ENCODE results near the gene EPAS1. TPM values are rescaled to one million over a fixed set of nuclear protein-coding genes. Genes with fewer than 3 reads are reported as not detected.

EPAS1 gene
- total and polyA plus RNA-seq, 2 of the 13 experiments (the other 11 are each of a cell fraction or from before 2014, with no cell fraction given), result 47.1 to 182 TPM

DNA sequence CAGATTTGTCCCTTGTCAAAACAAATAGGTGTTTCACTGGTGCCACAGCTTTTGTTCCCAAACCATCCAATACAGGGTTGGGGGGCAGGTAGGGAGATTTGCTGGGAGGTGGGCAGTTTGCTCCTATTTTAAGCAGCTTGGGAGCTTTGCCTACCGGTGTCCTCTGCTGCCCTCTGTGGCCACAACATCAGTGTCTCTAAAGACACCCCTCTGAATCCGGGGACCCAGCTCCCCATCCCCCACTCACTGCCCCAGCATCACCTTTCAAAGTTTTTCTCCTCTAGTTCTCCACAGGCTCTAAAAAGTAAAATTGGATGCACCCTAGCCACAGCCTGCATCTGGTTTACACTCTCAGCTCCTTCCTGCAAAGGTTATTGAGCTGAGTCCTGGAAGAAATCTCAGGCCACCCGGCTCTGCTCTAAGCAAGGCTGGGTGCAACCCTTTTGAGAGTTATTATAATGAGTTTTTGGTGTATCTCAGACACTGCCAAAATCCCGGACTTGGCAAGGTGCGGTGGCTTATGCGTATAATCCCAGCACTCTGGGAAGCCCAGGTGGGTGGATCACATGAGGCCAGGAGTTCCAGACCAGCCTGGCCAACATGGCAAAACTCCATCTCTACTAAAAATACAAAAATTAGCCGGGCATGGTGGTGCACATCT is 2.9 kb upstream of the EPAS1 start (continued):
- TF ChIP-seq, protein P1, sequence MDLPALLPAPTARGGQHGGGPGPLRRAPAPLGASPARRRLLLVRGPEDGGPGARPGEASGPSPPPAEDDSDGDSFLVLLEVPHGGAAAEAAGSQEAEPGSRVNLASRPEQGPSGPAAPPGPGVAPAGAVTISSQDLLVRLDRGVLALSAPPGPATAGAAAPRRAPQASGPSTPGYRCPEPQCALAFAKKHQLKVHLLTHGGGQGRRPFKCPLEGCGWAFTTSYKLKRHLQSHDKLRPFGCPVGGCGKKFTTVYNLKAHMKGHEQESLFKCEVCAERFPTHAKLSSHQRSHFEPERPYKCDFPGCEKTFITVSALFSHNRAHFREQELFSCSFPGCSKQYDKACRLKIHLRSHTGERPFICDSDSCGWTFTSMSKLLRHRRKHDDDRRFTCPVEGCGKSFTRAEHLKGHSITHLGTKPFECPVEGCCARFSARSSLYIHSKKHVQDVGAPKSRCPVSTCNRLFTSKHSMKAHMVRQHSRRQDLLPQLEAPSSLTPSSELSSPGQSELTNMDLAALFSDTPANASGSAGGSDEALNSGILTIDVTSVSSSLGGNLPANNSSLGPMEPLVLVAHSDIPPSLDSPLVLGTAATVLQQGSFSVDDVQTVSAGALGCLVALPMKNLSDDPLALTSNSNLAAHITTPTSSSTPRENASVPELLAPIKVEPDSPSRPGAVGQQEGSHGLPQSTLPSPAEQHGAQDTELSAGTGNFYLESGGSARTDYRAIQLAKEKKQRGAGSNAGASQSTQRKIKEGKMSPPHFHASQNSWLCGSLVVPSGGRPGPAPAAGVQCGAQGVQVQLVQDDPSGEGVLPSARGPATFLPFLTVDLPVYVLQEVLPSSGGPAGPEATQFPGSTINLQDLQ (CRISPR knock-in tag; IDR thresholded peaks at IDR 0.05), result no peak
- no peak for TF ChIP-seq ZBTB1 (CRISPR knock-in tag; IDR thresholded peaks at IDR 0.05; ENCODE audit: borderline replicate concordance)
- TF ChIP-seq ZZZ3 (CRISPR knock-in tag; IDR thresholded peaks at IDR 0.05; ENCODE audit: borderline replicate concordance), result no peak
- TF ChIP-seq RAD21 (CRISPR knock-in tag; IDR thresholded peaks at IDR 0.05), result peak; percentile 71
- no peak for TF ChIP-seq RCOR2 (CRISPR knock-in tag; IDR thresholded peaks at IDR 0.05)
- TF ChIP-seq, protein P2, sequence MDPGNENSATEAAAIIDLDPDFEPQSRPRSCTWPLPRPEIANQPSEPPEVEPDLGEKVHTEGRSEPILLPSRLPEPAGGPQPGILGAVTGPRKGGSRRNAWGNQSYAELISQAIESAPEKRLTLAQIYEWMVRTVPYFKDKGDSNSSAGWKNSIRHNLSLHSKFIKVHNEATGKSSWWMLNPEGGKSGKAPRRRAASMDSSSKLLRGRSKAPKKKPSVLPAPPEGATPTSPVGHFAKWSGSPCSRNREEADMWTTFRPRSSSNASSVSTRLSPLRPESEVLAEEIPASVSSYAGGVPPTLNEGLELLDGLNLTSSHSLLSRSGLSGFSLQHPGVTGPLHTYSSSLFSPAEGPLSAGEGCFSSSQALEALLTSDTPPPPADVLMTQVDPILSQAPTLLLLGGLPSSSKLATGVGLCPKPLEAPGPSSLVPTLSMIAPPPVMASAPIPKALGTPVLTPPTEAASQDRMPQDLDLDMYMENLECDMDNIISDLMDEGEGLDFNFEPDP (CRISPR knock-in tag; conservative IDR thresholded peaks at IDR 0.05), result no peak
- no peak for TF ChIP-seq ADNP (CRISPR knock-in tag; IDR thresholded peaks at IDR 0.05)
- TF ChIP-seq JUN (CRISPR knock-in tag; IDR thresholded peaks at IDR 0.05), result no peak
- TF ChIP-seq ZNF567 (CRISPR knock-in tag; IDR thresholded peaks at IDR 0.05; ENCODE audit: borderline replicate concordance), result 0 out of 2 replicates have a peak, but pooled peaks have one; percentile 62
- TF ChIP-seq ZNF788 (CRISPR knock-in tag; IDR thresholded peaks at IDR 0.05; ENCODE audit: borderline replicate concordance), result peak; percentile 59; the same call in 1 of the 2 replicates
- no peak for TF ChIP-seq KMT2A (CRISPR knock-in tag; IDR thresholded peaks at IDR 0.05)
- TF ChIP-seq, protein P3, sequence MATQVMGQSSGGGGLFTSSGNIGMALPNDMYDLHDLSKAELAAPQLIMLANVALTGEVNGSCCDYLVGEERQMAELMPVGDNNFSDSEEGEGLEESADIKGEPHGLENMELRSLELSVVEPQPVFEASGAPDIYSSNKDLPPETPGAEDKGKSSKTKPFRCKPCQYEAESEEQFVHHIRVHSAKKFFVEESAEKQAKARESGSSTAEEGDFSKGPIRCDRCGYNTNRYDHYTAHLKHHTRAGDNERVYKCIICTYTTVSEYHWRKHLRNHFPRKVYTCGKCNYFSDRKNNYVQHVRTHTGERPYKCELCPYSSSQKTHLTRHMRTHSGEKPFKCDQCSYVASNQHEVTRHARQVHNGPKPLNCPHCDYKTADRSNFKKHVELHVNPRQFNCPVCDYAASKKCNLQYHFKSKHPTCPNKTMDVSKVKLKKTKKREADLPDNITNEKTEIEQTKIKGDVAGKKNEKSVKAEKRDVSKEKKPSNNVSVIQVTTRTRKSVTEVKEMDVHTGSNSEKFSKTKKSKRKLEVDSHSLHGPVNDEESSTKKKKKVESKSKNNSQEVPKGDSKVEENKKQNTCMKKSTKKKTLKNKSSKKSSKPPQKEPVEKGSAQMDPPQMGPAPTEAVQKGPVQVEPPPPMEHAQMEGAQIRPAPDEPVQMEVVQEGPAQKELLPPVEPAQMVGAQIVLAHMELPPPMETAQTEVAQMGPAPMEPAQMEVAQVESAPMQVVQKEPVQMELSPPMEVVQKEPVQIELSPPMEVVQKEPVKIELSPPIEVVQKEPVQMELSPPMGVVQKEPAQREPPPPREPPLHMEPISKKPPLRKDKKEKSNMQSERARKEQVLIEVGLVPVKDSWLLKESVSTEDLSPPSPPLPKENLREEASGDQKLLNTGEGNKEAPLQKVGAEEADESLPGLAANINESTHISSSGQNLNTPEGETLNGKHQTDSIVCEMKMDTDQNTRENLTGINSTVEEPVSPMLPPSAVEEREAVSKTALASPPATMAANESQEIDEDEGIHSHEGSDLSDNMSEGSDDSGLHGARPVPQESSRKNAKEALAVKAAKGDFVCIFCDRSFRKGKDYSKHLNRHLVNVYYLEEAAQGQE (IDR thresholded peaks at IDR 0.05; ENCODE audit: borderline replicate concordance in 1 of 2, low read depth in 1 of 2, low read length in 2 of 2), result no peak
- no peak for TF ChIP-seq SNAPC2 (CRISPR knock-in tag; IDR thresholded peaks at IDR 0.05)
- TF ChIP-seq, protein P4, sequence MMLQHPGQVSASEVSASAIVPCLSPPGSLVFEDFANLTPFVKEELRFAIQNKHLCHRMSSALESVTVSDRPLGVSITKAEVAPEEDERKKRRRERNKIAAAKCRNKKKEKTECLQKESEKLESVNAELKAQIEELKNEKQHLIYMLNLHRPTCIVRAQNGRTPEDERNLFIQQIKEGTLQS (CRISPR knock-in tag; IDR thresholded peaks at IDR 0.05), result no peak
- no peak for TF ChIP-seq MEF2D (CRISPR knock-in tag; IDR thresholded peaks at IDR 0.05)
- TF ChIP-seq ZNF256 (CRISPR knock-in tag; conservative IDR thresholded peaks at IDR 0.05), result no peak
- no peak for TF ChIP-seq RBFOX2 (IDR thresholded peaks at IDR 0.05; ENCODE audit: low read depth, low read length)
- TF ChIP-seq TCF7 (IDR thresholded peaks at IDR 0.05; ENCODE audit: low read depth), result no peak
- no peak for TF ChIP-seq RFXANK (CRISPR knock-in tag; IDR thresholded peaks at IDR 0.05)
- no peak for TF ChIP-seq FOXK1 (CRISPR knock-in tag; IDR thresholded peaks at IDR 0.05; ENCODE audit: borderline replicate concordance, low read depth)
- peak; percentile 56; the same call in 1 of the 2 replicates for TF ChIP-seq SMC3 (IDR thresholded peaks at IDR 0.05; ENCODE audit: low read length)
- no peak for TF ChIP-seq HHEX (CRISPR knock-in tag; IDR thresholded peaks at IDR 0.05)
- peak; percentile 55; the same call in 1 of the 2 replicates for TF ChIP-seq ZNF772 (CRISPR knock-in tag; IDR thresholded peaks at IDR 0.05)
- TF ChIP-seq NFE2L2 (IDR thresholded peaks at IDR 0.05; ENCODE audit: low read length), result no peak
